Osteoblast (primary cell): ENCODE measurements around the gene RPS19. TPM values are rescaled to one million over a fixed set of nuclear protein-coding genes. Genes with fewer than 3 reads are reported as not detected.

ENCODE experiments used
- DNase-seq: peaks from one replicate; pipeline ENCODE4 v3.0.0; 2011; ENCODE audit warnings: low spot score, mixed read lengths; ENCODE audit not compliant: insufficient read length; ENCODE audit errors: missing footprints
- H2AFZ ChIP-seq: 2 replicates; pipeline ENCODE4 v1.6.0; 2011; ENCODE audit warnings: mild to moderate bottlenecking, low read length
- H3K27ac ChIP-seq: 2 replicates; pipeline ENCODE4 v1.5.1; 2011; ENCODE audit warnings: mild to moderate bottlenecking, low read depth, low read length, moderate library complexity
- H3K27me3 ChIP-seq: 2 replicates; pipeline ENCODE4 v1.6.0; 2012; ENCODE audit warnings: mild to moderate bottlenecking, control low read depth, inconsistent platforms, low read length, moderate library complexity; ENCODE audit not compliant: insufficient read depth
- H3K36me3 ChIP-seq: 2 replicates; pipeline ENCODE4 v1.5.1; 2011; ENCODE audit warnings: mild to moderate bottlenecking, low read length, control low read depth, moderate library complexity; ENCODE audit not compliant: insufficient read depth
- H3K4me1 ChIP-seq: 2 replicates; pipeline ENCODE4 v1.5.1; 2011; ENCODE audit warnings: mild to moderate bottlenecking, low read length, control low read depth, moderate library complexity; ENCODE audit not compliant: insufficient read depth
- H3K4me2 ChIP-seq: 2 replicates; pipeline ENCODE4 v1.6.0; 2011; ENCODE audit warnings: mild to moderate bottlenecking, low read length; ENCODE audit not compliant: insufficient read depth
- H3K4me3 ChIP-seq: fragments of 200-600 bp; sonication (generic); 3 replicates; pipeline ENCODE4 v1.5.1; 2012; ENCODE audit warnings: mild to moderate bottlenecking, low read length, inconsistent platforms; ENCODE audit not compliant: insufficient read depth
- H3K79me2 ChIP-seq: 2 replicates; pipeline ENCODE4 v1.6.0; 2012; ENCODE audit warnings: mild to moderate bottlenecking, low read length, control low read depth, inconsistent platforms; ENCODE audit not compliant: insufficient read depth
- H3K9me3 ChIP-seq: 2 replicates; pipeline ENCODE4 v1.5.1; 2011; ENCODE audit warnings: low read depth, low read length, control low read depth
- H4K20me1 ChIP-seq: 2 replicates; pipeline ENCODE4 v1.6.0; 2012; ENCODE audit warnings: mild to moderate bottlenecking, low read length, control low read depth; ENCODE audit not compliant: insufficient read depth
- CTCF ChIP-seq: IDR thresholded peaks from 2 replicates; pipeline ENCODE4 v1.5.1; 2011; ENCODE audit warnings: mild to moderate bottlenecking, low read depth, low read length, moderate library complexity; ENCODE audit errors: extremely low read depth
- total RNA-seq: library from RNA; depleted of rRNA; stranded (reverse); fragments of >200 nt; gene quantifications from 2 replicates; pipeline ENCODE4 v1.2.3, GENCODE V29; 2012

RPS19 gene
- total RNA-seq, 1 donor = 791 TPM

- H3K4me3 ChIP-seq = no peak overlapping the region
- H3K4me2 ChIP-seq = no peak overlapping the region
- peaks cover 29% of the 10 kb centered on the region for H4K20me1 ChIP-seq
- no peak for DNase-seq
- peaks cover 11% of the 10 kb centered on the region for H3K79me2 ChIP-seq
- H3K4me1 ChIP-seq = no peaks in the 10 kb centered on the region
- H2AFZ ChIP-seq = no peak overlapping the region
- no peaks in the 10 kb centered on the region for H3K27me3 ChIP-seq
- H3K27ac ChIP-seq = no peak overlapping the region
- peaks cover 41% of the 10 kb centered on the region for H3K36me3 ChIP-seq
- TF ChIP-seq CTCF = no peak
- no peaks in the 10 kb centered on the region for H3K9me3 ChIP-seq
These were observed 32.3 kb downstream of the RPS19 start for GRCh38 chr19:41892173-41892902.

- H3K27me3 ChIP-seq = no peaks in the 10 kb centered on the region
- H3K4me1 ChIP-seq = no peaks in the 10 kb centered on the region
- H4K20me1 ChIP-seq = peaks cover 26% of the 10 kb centered on the region
- no peaks in the 10 kb centered on the region for H3K9me3 ChIP-seq
- peak; percentile 9 for TF ChIP-seq CTCF
- peaks cover 7% of the 10 kb centered on the region for H3K79me2 ChIP-seq
- H3K27ac ChIP-seq = no peak overlapping the region
- DNase-seq = peak; percentile 68
- no peak overlapping the region for H3K4me3 ChIP-seq
- H3K36me3 ChIP-seq = peaks cover 54% of the 10 kb centered on the region
- H3K4me2 ChIP-seq = no peak overlapping the region
- H2AFZ ChIP-seq = no peak overlapping the region
These were observed 33.8 kb downstream of the RPS19 start for GRCh38 chr19:41893899-41894298.

- no peak overlapping the region for H3K27ac ChIP-seq
- no peaks in the 10 kb centered on the region for H3K4me1 ChIP-seq
- H2AFZ ChIP-seq = no peak overlapping the region
- no peaks in the 10 kb centered on the region for H3K9me3 ChIP-seq
- peaks cover 5% of the 10 kb centered on the region for H3K79me2 ChIP-seq
- TF ChIP-seq CTCF = no peak
- no peak overlapping the region for H3K4me2 ChIP-seq
- H3K4me3 ChIP-seq = no peak overlapping the region
- peaks cover 53% of the 10 kb centered on the region for H3K36me3 ChIP-seq
- DNase-seq = no peak
- H4K20me1 ChIP-seq = peaks cover 21% of the 10 kb centered on the region
- H3K27me3 ChIP-seq = no peaks in the 10 kb centered on the region
These were observed 34.3 kb downstream of the RPS19 start for GRCh38 chr19:41894350-41894749.

- no peaks in the 10 kb centered on the region for H3K4me1 ChIP-seq
- H3K27me3 ChIP-seq = no peaks in the 10 kb centered on the region
- H3K4me2 ChIP-seq = no peak overlapping the region
- no peak overlapping the region for H2AFZ ChIP-seq
- H3K9me3 ChIP-seq = no peaks in the 10 kb centered on the region
- H4K20me1 ChIP-seq = peaks cover 12% of the 10 kb centered on the region
- peak; percentile 88 for DNase-seq
- no peak overlapping the region for H3K27ac ChIP-seq
- TF ChIP-seq CTCF = peak; percentile 38
- H3K79me2 ChIP-seq = peaks cover 5% of the 10 kb centered on the region
- peaks cover 54% of the 10 kb centered on the region for H3K36me3 ChIP-seq
- no peak overlapping the region for H3K4me3 ChIP-seq
These were observed 35.9 kb downstream of the RPS19 start for GRCh38 chr19:41895745-41896580.
